Embryonic facial prominence (tissue), 1 donor: ENCODE measurements around the gene SPRN.
"Not testable (repeated sequence)": the region's sequence is repeated elsewhere in the genome, so short reads cannot be mapped to it uniquely, and the experiment has no call there.

Source experiments
- DNase-seq: peaks from one replicate; pipeline ENCODE4 v3.0.0-alpha.2; 2016; ENCODE audit errors: extremely low spot score

The SPRN gene

GRCh38 chr10:133456041-133456951 is 31.9 kb upstream of the SPRN start:
- DNase-seq: no peak

GRCh38 chr10:133455611-133456031 is 31.2 kb upstream of the SPRN start:
- DNase-seq: no peak

GRCh38 chr10:133455196-133455595 is 30.8 kb upstream of the SPRN start:
- DNase-seq: no peak

GRCh38 chr10:133454204-133454893 is 29.9 kb upstream of the SPRN start:
- no peak for DNase-seq

GRCh38 chr10:133453516-133454203 is 29.2 kb upstream of the SPRN start, which contains the start of gene SCART1:
Gene SCART1 (plus strand): TSS chr10:133453945. CDS start chr10:133453998, 53 bp downstream.
- no peak for DNase-seq

- DNase-seq: no peak
Observed at GRCh38 chr10:133452453-133452852, 28.0 kb upstream of the SPRN start.

- no peak for DNase-seq
Observed at GRCh38 chr10:133451346-133451745, 26.9 kb upstream of the SPRN start.

- no peak for DNase-seq
Observed at GRCh38 chr10:133448120-133448519, 23.7 kb upstream of the SPRN start.

GRCh38 chr10:133446979-133447378 is 22.6 kb upstream of the SPRN start:
- DNase-seq: no peak

GRCh38 chr10:133445751-133446708 is 21.6 kb upstream of the SPRN start:
- DNase-seq: no peak

GRCh38 chr10:133445268-133445732 is 20.9 kb upstream of the SPRN start:
- DNase-seq: no peak

- DNase-seq: no peak
Observed at GRCh38 chr10:133444342-133445267, 20.2 kb upstream of the SPRN start.

- no peak for DNase-seq
Observed at GRCh38 chr10:133442967-133443924, 18.8 kb upstream of the SPRN start.

- DNase-seq: no peak
Observed at GRCh38 chr10:133442191-133442966, 18.0 kb upstream of the SPRN start.

- no peak for DNase-seq
Observed at GRCh38 chr10:133441780-133442179, 17.4 kb upstream of the SPRN start.

- DNase-seq: not testable (repeated sequence)
Observed at GRCh38 chr10:133441356-133441755, 16.9 kb upstream of the SPRN start.

- DNase-seq: no peak
Observed at GRCh38 chr10:133440633-133441285, 16.3 kb upstream of the SPRN start.
